CD4-positive, alpha-beta T cell treated with Interleukin-4 for 4 hours (primary cell): ENCODE results near the gene PTPRM.

Experiments
- DNase-seq: peaks from one replicate; pipeline ENCODE4 v3.0.0-alpha.2; 2020

The PTPRM gene

DNA sequence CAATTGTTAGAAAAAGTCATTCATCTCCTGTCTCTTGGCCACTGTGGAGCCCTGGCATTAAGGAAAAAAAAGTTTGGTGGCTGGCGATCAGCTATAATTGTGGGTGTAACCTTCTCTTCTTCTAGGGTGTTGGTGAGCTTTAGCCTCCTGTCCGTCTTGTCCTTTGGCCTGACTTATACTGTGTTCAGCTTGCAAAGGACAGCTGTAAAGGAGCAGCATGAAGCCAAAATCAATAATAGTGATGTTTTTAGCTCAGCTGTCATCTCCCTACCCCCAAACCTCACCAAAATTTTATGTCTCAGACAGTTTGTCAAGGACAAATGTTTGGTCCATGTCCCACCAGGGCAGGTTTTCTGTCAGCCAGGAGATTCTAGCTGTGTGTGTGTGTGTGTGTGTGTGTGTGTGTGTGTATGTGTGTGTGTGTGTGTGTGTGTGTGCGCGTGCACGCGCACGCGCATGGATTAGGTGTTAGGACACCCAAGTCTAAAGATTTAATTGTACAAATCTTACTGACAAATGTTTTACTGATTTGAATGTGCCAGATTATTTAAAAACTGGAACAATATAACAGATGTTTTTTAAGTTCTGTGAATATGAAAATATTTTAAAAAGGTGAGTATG lies 109.2 kb downstream of the PTPRM start:
- DNase-seq: no peak

DNA sequence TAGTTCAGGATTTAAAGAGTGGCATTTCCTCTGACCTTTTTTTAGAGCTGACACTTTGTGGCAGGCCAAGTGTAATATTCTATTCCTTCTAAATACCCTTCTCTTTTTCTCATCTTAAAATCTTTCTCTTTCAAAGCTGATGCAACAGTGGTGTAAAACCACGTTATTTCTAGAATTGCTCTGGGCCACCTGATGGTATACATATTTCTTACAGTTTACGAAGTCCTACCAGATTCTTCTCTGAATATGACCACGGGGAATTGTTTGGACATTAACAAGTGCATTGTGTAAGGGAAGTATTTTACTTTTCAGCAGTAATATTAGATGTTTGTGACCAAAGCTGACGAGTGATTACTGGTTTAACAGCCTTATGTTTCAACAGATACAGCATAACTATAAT lies 109.9 kb downstream of the PTPRM start:
- no peak for DNase-seq

DNA sequence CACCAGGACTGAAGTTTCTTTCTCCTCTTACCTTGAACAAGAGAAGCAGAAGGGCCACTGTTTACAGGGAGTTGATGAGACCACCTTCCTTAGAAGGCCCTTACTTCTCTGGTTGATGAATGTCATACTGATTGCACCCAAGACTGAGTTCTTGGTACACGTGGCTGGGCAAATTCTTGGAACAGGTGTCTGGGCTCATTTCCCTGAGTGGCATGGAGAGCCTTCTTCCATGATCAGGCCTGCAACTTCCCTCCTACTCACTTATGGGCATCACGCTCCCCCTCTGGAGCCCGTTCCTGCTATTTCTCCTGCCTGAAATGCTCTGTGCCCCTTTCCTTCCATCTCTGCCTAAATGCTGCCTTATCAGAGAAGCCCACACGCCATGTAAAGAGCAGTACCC lies 110.3 kb downstream of the PTPRM start:
- no peak for DNase-seq

DNA sequence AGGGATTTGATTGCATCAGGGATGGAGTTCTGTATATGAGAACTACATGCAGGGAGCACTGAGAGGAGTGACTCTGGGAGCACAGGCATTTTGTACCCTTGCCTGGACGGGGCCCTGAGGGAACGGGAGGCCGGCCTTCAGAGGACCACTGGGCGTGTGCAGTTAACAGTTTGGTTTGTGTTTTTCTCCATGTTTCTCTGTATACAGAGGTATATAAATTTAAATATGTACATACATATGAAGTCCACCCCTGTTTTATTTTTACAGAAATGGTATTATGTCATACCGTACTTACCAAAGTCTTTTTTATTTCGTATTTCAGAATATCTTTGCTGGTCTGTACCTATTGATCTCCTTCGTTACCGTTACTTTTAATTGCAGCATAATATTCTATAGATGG lies 111.3 kb downstream of the PTPRM start:
- no peak for DNase-seq

DNA sequence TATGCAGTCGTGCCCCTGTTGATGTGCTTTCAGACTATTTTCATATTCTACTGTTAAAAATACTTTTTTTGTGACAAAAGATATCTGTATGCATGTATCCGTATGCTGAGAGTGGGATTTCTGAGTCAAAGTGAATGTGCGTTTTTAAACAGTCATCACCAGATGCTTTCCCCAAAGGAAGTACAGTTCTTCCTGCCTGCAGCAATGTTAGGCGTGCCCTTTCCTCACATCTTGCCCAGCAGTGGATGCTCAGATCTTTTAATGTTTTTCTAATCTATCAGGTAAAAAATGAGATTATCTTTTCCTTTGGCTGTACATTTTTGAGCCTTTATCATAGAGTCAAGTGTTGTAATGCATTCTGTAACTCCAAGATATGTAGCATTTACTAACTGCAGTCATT lies 111.7 kb downstream of the PTPRM start:
- no peak for DNase-seq

DNA sequence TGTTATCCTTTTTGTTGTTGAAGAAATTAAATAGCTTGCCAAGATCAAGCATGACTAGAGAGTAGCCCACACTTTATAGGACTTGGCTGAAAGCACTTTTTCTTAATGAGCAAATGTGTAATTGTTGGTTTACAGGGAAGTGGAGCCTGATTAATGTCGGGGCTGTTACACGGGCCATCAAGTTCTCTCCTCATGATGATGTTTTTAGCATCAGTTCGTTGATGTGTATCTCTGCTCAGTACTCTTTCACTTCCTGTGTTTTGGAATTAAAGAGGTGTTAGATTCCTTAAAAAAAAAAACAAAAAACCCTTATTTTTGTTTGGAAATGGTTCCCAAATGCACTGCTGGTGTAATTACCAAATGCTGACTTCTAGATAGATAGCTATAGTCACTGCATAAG lies 114.2 kb downstream of the PTPRM start:
- DNase-seq: no peak

DNA sequence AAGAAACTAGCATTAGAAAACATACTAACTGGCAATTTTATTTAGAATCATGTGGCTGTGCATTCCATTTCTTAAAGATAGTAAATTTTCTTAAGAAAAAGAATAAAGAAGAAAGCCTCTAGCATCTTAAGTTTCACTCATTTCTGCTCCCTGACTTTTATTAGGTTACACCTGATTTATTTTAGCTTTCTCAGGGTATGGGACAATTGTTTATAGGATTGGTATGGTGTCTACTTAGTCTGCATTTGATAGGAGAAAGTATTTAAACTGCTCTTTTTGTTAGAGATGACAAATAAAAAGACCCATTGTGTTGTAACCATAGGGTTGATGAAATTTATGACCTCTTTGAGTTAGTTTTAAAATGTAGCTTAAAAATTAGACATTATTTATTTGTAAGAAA lies 115.2 kb downstream of the PTPRM start:
- no peak for DNase-seq

DNA sequence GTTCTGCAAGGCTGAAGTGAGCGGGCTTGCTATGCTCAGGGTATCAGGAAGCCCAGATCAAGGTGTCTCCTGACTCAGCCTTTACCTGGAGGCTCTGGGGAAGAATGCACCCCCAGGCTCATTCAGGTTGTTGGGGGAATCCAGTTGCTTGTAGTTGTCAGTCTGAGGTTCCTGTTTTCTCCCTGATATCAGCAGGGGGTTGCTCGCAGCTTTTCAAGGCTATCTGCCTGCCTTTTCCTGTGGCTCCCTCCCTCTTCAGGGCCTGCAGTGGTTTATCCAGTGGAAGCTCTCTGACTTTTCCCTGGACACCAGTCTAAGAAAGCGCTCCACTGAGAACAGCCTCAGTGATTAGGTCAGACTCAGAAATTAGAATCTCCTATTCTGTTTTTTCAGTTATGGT lies 116.6 kb downstream of the PTPRM start:
- DNase-seq: no peak

DNA sequence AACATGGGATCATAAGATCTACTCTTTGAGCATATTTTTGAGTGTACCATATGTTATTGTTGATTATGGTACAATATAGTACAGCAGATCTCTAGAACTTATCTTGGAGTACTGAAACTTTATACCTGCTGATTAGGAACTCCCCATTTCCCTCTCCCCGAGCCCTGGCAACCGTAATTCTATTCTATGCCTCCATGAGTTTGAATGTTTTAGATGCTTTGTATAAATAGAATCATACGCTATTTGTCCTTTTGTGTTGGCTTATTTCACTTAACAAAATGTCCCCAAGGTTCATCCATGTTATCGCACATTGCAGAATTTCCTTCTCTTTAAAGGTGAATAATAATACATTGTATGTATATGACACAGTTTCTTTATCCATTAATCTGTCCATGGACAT lies 117.2 kb downstream of the PTPRM start:
- no peak for DNase-seq

DNA sequence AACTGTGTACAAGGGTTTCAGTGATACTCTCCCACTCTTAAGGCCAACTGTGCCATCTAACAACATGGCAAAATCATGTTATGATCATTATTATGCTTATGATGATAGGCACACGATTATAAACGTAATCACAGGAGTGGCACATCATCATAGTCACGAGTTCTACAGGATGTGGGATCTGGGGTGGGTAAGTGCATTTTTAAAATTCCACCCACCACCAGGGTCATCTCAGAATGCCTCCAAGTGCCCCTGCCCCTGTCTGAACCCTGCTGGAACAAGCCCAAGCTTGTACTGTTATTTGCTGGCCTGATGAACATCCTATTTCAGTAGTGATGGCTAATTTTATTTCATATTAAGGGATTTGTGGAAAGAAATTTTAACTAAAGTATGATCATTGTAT lies 117.8 kb downstream of the PTPRM start:
- no peak for DNase-seq

DNA sequence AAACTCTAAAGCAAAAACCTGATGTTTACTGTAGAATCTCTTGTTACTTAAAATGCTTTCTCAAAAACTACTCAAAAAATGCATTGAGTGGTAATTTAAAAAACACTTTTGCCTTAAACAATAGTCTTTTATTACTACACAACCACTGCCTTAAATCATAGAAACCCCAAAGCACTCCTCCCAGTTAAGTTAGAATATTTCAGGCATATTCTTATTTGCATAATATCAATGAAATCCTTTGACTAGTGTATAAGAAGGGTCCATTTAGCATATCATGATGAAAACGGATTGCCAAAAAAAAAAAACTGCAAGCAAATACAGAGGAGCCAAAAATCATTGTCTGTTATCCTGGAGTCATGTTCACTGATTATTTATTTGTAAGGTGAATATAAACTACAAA lies 119.2 kb downstream of the PTPRM start:
- DNase-seq: no peak

DNA sequence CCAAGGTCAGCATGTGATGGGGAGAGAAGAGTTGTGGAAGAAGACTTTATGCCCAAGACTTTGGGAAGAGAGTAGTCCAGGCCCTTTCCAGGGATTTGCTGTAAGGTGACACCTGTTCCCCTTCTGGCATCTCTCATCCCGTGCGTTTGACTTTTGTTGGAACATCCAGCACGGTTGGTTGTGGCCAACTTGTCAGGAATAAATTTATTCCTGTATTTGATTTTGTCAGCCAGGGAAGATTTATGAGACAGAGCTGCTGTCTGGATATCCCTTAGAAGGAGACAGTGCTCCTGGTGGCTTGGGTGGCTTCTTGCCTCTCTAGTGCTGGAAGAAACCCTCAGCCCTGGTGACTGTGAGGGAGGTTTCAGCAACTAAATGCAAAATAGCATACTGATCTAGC lies 121.5 kb downstream of the PTPRM start:
- DNase-seq: no peak

DNA sequence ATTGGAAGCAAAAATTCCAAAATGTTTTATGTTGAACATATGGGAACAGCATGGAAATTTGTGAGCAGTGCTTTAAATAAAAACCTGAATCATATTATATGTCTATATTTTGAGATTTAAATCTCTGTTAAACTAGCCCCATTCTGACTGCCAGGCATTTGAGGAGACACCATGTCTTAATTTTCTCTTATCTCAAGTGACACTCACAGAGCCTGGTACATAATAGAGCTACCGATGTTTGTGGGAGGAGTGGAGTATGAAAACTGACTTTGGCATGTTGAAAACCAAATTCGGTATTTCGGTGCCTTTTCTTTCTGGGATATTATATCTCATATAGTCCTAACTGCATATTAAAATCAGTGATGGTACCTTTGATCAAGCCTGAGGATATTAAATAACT lies 124.1 kb downstream of the PTPRM start:
- no peak for DNase-seq

DNA sequence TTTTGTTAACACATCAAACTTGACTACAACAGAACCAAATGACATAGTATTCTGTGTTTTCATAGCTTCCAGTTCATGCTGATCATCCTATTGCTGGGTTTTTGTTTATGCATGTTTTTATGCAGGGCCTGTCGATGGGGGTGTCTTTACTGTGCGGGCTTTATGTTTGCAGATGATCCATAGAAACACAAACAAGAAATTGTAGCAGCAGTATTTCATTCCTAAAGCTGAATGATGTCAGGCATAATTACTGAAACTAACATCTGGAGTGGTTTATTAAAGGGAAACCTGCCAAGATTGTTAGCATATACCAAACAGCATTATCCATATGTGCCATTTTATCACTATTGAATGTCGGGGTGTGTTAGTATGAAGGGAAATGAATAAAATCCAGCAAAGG lies 129.7 kb downstream of the PTPRM start:
- DNase-seq: no peak

DNA sequence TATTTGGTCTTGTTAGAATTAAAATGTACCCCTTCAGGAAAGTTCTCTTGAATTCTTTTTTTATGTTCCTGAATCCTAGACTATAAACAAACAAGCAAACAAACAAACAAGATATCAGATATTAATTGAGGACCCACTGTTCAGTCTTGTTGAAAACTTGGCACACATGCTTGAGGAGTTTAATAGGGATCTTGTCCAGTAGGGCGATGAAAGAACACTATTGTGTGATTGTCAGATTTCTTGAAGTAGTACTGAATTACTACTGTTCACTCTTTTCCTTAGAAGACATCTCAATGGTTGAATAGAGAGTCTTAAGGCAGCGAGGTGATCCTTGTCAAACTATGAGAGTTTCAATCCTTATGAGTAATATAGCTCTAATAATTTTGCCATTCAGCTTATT lies 130.2 kb downstream of the PTPRM start:
- no peak for DNase-seq

DNA sequence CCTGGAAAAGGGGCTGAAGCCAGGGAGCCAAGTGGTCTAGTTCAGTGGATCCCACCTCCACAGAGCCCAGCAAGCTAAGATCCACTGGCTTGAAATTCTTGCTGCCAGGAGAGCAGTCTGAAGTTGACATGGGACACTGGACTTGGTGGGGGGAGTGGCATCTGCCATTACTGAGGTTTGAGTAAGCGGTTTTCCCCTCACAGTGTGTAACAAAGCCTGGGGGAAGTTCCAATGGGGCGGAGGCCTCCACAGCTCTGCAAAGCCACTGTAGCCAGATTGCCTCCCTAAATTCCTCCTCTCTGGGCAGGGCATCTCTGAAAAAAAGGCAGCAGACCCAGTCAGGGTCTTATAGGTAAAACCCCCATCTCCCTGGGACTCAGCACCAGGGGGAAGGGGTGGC lies 144.4 kb downstream of the PTPRM start:
- no peak for DNase-seq

DNA sequence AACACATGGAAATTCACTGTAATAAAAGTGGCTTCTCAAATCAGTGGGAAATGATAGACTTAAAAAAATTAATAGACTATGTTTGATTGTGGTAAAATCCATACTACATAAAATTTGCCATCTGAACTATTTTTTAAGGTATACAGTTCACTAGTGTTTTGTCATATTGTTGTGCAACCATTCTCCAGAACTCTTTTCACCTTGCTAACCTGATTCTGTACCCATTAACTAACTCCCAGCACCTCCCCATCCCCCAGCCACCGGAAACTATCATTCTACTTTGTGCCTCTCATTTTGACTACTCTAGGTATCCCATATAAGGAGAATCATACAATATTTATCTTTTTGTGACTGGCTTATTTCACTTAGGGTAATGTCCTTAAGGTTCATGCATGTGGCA lies 153.3 kb downstream of the PTPRM start:
- DNase-seq: no peak

DNA sequence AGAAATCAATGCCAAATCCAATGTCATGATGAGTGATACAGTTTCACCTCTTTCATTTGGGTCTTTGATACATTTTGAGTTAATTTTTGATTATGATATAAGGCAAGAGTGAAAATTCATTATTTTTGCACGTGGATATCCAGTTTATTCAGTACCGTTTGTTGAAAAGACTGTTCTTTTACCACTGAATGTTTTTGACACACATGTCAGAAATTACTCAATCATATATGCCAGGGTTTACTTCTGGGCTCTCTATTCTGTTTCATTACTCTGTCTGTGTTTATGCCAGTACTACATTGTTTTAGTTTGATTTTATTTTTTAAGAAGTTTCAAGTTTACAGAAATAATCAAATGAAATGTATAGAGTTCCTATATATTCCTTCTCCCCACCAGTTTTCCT lies 154.4 kb downstream of the PTPRM start:
- DNase-seq: no peak

DNA sequence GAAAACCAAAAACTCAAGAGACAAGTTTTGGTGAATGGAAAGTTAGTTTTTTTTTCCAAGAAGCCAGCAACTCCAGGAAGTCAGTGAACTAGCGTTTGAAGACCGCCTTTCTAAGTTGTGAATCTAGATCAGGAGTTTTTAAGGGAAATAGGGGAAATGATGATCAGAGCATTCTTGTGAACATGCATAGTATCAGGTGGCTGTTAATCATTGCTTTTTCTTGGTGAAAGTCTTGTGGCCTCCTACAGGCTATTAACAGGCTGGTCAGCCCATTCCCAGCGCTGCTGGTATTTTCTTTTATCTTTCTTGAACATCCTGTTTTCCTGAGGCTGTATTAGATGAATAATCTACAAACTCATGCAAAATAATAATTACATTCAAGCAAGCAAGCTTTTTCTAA lies 155.8 kb downstream of the PTPRM start:
- no peak for DNase-seq

DNA sequence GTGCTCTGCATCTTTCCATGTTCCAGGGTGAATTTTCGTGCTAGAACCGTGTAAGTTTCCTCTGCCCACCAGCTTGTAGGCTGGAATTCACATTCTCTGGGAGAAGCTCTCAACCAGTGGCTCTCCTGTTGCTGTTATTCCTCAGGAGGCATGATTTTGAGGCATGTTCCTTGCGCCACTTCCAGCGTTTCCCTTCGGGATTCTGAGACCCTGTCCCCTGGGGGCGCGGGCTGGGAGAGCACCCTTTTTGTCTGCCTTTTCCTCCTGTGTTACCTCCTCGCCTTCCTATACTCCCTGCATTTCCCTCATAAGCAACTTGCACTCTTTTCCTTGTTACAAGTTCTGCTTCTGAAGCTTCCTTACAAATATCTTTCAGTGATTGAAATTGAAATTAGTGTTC lies 156.4 kb downstream of the PTPRM start:
- DNase-seq: no peak

DNA sequence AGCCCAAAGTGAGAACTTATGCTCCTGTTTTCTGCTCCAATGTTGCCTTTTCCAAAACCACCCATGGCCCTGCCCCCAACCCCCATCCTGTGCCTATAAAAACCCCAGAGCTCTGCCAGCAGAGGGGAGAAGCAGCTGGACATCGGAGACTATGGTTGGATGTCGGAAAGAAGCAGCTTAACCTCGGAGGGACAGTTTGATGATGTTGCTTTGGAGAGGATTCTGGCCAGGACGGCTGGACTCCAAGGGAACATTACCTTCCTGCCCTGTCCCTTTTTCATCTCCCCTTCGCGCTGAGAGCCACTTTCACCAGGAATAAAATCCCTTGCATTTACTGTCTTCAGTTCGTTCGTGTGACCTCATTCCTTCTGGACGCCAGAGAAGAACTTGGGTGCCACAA lies 158.4 kb downstream of the PTPRM start:
- no peak for DNase-seq

DNA sequence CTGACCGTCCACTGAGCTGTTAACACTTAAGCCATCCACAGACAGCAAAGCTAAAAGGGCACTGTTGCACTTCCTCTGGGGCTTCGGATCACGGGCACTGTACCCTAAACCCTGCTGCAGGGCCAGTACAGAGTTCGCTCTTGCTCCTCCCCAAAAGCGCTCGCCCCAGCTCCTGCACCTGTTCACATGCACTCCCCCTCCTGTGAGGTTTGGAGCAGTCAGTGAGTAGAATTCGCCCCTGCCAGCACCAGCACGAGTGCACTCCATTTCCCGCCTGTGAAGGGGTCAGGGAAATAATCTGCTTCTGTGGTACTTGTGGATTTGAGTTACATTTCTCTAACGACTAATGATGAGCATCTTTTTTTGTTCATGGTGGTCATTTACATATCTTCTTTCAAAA lies 158.8 kb downstream of the PTPRM start:
- DNase-seq: no peak

DNA sequence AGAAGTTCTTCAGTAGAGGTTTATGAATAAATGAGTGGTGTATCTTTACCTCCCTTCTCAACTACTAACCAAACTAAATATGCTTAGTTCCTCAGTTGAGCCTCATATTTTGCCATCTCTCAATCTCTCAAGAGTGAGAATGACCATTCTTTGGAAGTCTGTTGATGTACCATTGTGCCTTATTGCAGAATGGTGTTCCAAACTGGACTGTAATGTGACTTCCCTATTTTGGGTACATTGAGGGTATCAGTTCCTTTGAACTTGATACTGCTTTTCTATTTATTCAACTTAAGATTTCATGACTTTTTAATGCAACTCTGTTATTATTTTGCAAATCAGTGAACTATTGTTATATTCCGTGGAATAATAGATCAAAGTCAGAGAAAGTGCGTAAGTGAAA lies 159.4 kb downstream of the PTPRM start:
- no peak for DNase-seq

DNA sequence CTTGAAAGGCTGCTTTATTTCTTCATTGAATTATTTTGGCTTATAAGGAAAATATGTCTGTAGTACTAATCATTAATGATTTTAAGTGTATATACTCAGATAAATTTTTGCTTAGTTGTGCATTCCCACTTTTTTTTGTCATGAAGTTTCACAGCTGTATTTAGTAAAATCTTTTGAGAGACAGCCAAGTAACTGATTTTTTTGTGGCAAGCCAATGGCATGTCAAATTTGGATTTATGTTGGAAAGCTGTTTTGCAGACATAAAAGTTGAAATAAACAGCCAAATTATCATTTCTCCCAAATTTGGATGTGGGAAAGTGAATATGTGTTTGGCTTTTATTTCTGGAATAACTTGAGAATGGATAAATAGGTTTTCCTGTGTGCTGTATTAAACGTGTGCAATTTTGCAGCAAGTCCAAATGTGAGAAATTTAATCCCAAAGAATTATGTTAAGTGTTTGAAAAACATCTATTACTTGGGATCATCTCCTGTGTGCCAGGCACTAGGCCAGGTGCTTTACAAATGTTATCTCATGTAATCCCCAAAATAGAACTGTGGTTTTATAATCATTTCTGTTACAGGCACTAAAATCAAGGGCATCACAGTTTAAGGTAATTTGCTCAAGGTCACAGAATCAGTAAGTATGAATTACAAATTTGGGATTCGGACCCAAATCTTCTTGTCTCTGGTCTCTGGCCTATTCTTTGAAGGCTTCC lies 160.4 kb downstream of the PTPRM start:
- DNase-seq: no peak

DNA sequence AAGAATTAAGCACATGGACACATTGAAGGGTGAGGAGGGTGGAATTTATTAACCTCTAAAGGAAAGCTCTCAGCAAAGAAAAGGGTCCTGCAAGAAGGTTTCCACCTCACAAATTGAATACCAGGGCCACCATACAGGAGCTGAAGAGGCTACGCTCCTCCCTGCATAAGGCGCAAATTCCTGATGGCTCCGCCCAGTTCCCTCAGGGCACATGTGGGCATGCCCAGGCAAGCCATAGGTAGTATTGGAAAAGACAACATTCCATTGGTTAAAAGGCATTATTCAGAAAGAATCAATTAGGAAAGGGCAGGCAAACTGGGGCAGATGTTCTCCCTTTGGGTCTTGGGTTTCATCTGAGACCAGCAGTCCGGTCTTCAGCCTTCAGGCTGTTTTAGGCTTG lies 161.2 kb downstream of the PTPRM start:
- no peak for DNase-seq
